Measurements from ENCODE around the gene SYVN1. TPM values are rescaled to one million over a fixed set of nuclear protein-coding genes. Genes with fewer than 3 reads are reported as not detected.
A peak's percentile ranks its signal among the peaks of the same experiment; 100 is the strongest.

Gene SYVN1
- total RNA-seq, 4 donors from 2014 or later = 20.4 to 39.3 (median 26.9) TPM

DNA sequence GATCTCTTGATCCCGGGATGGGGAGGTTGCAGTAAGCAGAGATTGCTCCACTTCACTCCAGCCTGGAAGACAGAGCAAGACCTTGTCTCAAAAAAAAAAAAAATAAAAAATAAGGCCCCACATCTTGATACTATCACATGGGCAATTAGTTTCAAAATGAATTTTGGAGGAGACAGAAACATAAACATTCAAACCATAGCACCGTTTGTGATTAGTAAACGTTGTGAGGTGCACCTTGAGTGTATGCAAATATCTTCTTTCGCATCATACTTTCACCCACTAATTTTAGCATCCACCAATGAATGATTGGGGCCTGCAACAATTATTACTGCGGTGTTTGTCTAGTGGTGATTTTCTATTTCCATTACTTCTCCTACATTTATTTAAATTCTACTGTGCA is 24.7 kb upstream of the SYVN1 start:
- TF ChIP-seq POLR2A (IDR thresholded peaks at IDR 0.05) = no peak
- TF ChIP-seq, protein P1, sequence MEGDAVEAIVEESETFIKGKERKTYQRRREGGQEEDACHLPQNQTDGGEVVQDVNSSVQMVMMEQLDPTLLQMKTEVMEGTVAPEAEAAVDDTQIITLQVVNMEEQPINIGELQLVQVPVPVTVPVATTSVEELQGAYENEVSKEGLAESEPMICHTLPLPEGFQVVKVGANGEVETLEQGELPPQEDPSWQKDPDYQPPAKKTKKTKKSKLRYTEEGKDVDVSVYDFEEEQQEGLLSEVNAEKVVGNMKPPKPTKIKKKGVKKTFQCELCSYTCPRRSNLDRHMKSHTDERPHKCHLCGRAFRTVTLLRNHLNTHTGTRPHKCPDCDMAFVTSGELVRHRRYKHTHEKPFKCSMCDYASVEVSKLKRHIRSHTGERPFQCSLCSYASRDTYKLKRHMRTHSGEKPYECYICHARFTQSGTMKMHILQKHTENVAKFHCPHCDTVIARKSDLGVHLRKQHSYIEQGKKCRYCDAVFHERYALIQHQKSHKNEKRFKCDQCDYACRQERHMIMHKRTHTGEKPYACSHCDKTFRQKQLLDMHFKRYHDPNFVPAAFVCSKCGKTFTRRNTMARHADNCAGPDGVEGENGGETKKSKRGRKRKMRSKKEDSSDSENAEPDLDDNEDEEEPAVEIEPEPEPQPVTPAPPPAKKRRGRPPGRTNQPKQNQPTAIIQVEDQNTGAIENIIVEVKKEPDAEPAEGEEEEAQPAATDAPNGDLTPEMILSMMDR (IDR thresholded peaks at IDR 0.05) = no peak
- WGBS, 2 donors = 67 to 71% methylated on average over 5 of the region's 5 CpGs

DNA sequence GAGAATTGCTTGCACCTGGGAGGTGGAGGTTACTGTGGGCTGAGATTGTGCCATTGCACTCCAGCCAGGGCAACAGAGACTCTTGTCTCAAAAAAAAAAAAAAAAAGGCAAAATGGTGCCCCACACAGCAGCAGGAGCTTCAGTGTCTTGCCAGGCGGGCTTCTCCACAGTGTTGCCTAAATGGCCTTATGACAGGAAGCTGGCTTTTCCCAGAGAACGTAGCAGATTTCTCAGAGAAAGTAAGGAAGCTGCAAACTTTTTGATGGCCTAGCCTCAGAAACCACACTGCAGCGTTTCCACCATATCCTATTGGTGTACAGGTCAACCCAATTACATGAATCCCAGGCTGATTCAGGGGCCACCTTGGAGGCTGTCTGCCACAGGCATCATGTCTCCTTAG is 23.0 kb upstream of the SYVN1 start:
- DNase-seq = no peak
- no peaks in the 10 kb centered on the region for H3K36me3 ChIP-seq
- no peak overlapping the region for H3K27ac ChIP-seq
- H3K27me3 ChIP-seq = no peaks in the 10 kb centered on the region
- TF ChIP-seq POLR2A (IDR thresholded peaks at IDR 0.05) = no peak
- TF ChIP-seq, protein P1 (IDR thresholded peaks at IDR 0.05) = no peak
- no peak overlapping the region for H3K4me3 ChIP-seq
- 76 to 83% methylated on average over 3 of the region's 3 CpGs for WGBS, 2 donors
- H3K9me3 ChIP-seq = no peaks in the 10 kb centered on the region
- intact Hi-C loops (cut with DNase I) = no loop called here
- H3K4me1 ChIP-seq = peaks cover 0 to 7% (median 0%) of the 10 kb centered on the region in 3 donors

More for the DNA sequence above, 24.7 kb upstream of the SYVN1 start:
- no peaks in the 10 kb centered on the region for H3K27me3 ChIP-seq
- intact Hi-C loops (cut with DNase I) = no loop called here
- no peaks in the 10 kb centered on the region for H3K9me3 ChIP-seq
- no peak overlapping the region for H3K4me3 ChIP-seq
- H3K36me3 ChIP-seq = no peaks in the 10 kb centered on the region
- H3K4me1 ChIP-seq = no peaks in the 10 kb centered on the region
- no peak for DNase-seq
- no peak overlapping the region for H3K27ac ChIP-seq

DNA sequence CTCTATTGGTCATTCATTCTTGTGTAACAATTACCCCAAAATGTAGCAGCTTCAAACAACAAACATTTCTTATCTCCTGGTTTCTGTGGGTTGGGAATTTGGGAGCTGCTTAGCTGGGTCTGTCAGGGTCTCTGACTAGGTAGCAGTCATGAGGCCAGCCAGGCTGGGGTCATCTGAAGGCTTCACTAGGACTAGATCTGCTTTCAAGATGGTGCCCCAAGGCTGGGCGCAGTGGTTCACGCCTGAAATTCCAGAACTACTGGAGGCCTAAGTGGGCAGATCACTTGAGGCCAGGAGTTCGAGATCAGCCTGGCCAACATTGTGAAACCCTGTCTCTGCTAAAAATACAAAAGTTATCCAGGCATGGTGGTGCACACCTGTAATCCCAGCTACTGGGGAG is 22.6 kb upstream of the SYVN1 start:
- no peak overlapping the region for H3K4me3 ChIP-seq
- no peaks in the 10 kb centered on the region for H3K27me3 ChIP-seq
- no peak overlapping the region for H3K27ac ChIP-seq
- peaks cover 0 to 10% (median 0%) of the 10 kb centered on the region in 3 donors for H3K4me1 ChIP-seq
- H3K36me3 ChIP-seq = no peaks in the 10 kb centered on the region
- DNase-seq = no peak
- TF ChIP-seq, protein P1 (IDR thresholded peaks at IDR 0.05) = no peak
- no peak for TF ChIP-seq POLR2A (IDR thresholded peaks at IDR 0.05)
- WGBS, 2 donors = 80 to 100% methylated on average over 1 of the region's 3 CpGs
- no peaks in the 10 kb centered on the region for H3K9me3 ChIP-seq
- intact Hi-C loops (cut with DNase I) = no loop called here

DNA sequence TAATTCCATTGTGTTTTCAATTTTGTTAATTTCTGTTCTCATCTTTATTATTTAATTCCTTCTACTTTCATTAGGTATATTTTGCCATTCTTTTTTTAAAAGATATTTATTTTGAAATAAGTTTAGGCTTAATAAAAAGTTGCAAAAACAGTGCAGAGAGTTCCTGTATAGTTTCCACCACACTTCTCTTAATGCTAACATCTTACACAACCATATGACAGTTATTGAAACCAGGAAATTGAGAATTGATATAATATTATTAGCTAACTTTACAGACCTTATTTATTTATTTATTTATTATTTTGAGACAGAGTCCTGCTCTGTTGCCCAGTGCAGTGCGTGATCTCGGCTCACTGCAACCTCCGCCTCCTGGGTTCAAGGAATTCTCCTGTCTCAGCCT is 21.9 kb upstream of the SYVN1 start:
- 95 to 100% methylated on average over 3 of the region's 3 CpGs for WGBS, 2 donors
- TF ChIP-seq, protein P1 (IDR thresholded peaks at IDR 0.05) = no peak
- no peak for TF ChIP-seq POLR2A (IDR thresholded peaks at IDR 0.05)
- H3K9me3 ChIP-seq = no peaks in the 10 kb centered on the region
- H3K4me3 ChIP-seq = no peak overlapping the region
- H3K36me3 ChIP-seq = no peaks in the 10 kb centered on the region
- intact Hi-C loops (cut with DNase I) = no loop called here
- H3K27ac ChIP-seq = no peak overlapping the region
- no peak for DNase-seq
- peaks cover 0 to 16% (median 6%) of the 10 kb centered on the region in 3 donors for H3K4me1 ChIP-seq
- H3K27me3 ChIP-seq = no peaks in the 10 kb centered on the region

DNA sequence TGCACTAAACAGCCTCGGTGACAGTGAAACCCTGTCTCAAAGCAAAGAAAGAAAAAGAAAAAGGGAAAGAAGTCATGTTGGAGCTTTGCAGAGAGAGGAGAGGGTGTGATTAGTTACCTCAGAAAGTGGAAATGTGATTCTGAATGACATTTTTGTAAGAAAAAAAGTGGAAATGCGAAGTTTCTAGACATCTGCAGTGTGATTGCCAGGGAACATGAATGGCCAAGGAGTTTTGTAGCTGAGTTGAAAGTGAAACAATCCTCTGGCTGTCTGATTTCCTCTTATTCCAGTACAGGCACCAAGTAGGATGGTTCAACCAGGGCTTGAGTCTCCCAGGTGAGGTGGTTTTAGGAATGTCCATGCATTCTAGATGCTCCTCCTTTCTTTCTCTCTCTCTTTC is 17.8 kb upstream of the SYVN1 start:
- DNase-seq = no peak
- H3K27ac ChIP-seq = peak overlapping the region; percentile 16 to 90 (median 87)
- peaks cover 0 to 8% (median 0%) of the 10 kb centered on the region in 3 donors for H3K9me3 ChIP-seq
- no peak overlapping the region for H3K4me3 ChIP-seq
- no peaks in the 10 kb centered on the region for H3K36me3 ChIP-seq
- no peaks in the 10 kb centered on the region for H3K27me3 ChIP-seq
- intact Hi-C loops (cut with DNase I) = no loop called here
- peaks cover 7 to 49% (median 16%) of the 10 kb centered on the region in 3 donors for H3K4me1 ChIP-seq
- WGBS, 2 donors = 71 to 77% methylated on average over 2 of the region's 2 CpGs
- TF ChIP-seq, protein P1 (IDR thresholded peaks at IDR 0.05) = no peak
- TF ChIP-seq POLR2A (IDR thresholded peaks at IDR 0.05) = no peak

All from esophagus squamous epithelium (tissue), 5 donors.